ENCODE measurements around the gene OR14I1.
"Not testable (repeated sequence)": the region's sequence is repeated elsewhere in the genome, so short reads cannot be mapped to it uniquely, and the experiment has no call there.

Gene OR14I1

DNA sequence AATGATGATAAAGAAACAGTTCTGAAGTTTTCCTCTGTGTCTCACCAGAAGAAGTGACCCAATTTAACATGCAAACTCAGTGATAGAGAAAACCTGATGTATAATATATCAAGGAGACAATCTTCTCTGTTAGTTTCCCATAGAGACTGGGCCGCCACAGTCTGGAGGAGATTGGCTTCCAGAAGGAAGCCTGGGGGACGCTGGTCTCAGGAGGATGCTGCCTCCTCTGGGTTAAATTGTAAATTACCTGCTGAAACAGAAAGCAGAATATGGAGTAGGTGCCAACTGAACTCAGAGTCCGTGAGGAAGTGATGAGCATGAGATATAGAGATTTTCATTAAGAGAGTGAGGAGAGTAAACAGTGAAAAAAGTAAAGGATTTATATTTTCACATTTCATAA lies 15.8 kb downstream of the OR14I1 start:
- no peak for DNase-seq (ENCODE audit: low spot score)

- no peak for DNase-seq (ENCODE audit: low spot score)
These were observed 20.9 kb downstream of the OR14I1 start for GRCh38 chr1:248681651-248682050.

DNA sequence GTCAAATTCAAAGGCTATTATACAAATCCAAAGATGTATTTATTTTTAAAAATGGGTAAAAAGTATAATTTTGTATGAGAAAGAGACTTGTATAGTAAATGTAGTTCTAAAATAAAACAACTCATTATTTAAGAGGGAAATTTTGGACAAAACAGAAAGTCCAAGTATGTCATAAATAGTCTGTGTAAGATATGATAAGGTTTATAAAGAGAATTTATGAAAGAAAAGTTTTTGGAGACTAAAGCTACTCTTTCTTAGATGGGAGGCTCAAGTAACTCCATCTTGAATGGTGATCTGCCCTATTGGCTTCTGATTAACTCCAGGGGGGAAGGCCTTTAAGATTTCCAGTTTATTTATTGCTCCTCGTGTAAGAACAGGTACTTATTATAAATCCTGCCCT lies 32.6 kb downstream of the OR14I1 start:
- no peak for DNase-seq (ENCODE audit: low spot score)

DNA sequence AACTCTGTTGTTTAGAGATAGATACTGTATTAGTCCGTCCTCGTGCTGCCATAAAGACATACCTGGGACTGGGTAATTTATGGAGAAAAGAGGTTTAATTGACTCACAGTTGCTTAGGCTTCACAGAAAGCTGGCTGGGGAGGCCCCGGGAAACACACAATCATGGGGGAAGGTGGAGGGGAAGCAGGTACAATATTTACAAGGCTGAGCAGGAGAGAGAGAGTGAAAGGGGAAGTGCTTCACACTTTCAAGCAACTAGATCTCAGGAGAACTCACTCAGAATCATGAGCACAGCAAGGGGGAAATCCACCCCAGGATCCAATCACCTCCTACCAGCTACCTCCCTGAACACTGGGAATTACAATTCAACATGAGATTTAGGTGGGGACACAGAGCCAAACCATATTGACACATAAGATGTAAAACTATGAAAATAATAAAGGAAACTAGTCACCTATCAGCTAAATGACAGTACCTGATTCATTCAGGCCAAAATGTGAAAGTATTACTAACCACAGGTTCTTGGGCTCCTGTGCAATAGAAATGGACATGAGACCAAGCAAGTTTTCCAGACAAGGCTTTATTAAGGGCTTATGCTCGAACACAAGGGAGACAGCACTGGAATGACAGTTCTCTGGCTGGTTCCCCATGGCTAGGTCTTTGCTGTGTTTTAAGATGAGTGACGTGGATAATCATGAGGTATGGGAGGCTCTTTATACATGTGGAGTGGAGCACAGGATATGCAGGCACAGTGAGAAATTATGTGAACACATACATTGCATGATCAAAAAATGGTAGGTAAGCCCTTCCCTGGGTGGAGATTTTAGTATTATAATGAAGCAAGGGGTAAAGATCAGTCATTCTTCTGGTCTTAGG lies 38.9 kb downstream of the OR14I1 start:
- not testable (repeated sequence) for DNase-seq (ENCODE audit: low spot score)

DNA sequence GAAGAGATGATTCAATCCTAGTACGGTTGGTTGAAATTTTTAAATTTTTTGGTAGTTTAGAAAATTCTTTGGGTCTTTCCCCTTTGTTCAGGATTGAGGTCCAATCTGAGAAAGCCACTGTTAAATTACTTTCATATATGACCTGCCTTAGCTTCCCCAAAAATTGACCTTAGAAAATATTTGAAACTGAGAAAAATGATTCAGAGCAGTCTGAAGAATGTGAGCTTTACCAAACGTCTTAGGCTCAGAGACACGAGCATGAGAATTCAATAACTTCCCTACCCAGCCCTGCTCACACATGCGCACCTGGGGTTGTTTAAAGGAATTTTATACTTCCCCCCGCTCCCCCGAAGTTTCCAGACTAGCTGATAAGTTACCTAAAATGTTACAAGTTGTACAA lies 45.8 kb downstream of the OR14I1 start:
- DNase-seq (ENCODE audit: low spot score) = not testable (repeated sequence)

- not testable (repeated sequence) for DNase-seq (ENCODE audit: low spot score)
These were observed 47.2 kb downstream of the OR14I1 start, which contains the start of gene OR2T27 for GRCh38 chr1:248655354-248655753. TSS of gene OR2T27 (minus strand) at chr1:248655528. CDS start at chr1:248650884, 4,644 bp downstream.
